Ovary (tissue), 3 donors: ENCODE results near the gene SLC39A12.

ENCODE experiments used
- CTCF ChIP-seq, 3 donors: fragments of 450-650 bp in 2 of 3; fragments of 200-600 bp in 1 of 3; IDR thresholded peaks; one replicate each; pipeline versions ENCODE4 v1.5.1 to v1.8.0; 2016 to 2022; ENCODE audit warnings: antibody characterized with exemption in 3 of 3, mild to moderate bottlenecking in 1 of 3
- POLR2A ChIP-seq: fragments of 450-650 bp; IDR thresholded peaks from one replicate; pipeline ENCODE4 v1.6.1; 2017; ENCODE audit warnings: antibody characterized with exemption, mild to moderate bottlenecking, moderate library complexity
- donor health status: DM: no; HTN: no; CAD: no.

GRCh38 chr10:17958049-17958448 lies 6.3 kb downstream of the SLC39A12 start:
- TF ChIP-seq CTCF (IDR thresholded peaks at IDR 0.05): no peak
- TF ChIP-seq POLR2A: no peak
